Activated gamma-delta T cell treated with anti-CD3 and anti-CD28 coated beads, Interleukin-2, amount 50 U/mL, for 16 hours (primary cell): ENCODE data around the gene COMT.
A peak's percentile ranks its signal among the peaks of the same experiment; 100 is the strongest.

ENCODE experiments used
- DNase-seq: peaks from one replicate; pipeline ENCODE4 v3.0.0-alpha.2; 2020; ENCODE audit warnings: low read depth

The COMT gene

DNA sequence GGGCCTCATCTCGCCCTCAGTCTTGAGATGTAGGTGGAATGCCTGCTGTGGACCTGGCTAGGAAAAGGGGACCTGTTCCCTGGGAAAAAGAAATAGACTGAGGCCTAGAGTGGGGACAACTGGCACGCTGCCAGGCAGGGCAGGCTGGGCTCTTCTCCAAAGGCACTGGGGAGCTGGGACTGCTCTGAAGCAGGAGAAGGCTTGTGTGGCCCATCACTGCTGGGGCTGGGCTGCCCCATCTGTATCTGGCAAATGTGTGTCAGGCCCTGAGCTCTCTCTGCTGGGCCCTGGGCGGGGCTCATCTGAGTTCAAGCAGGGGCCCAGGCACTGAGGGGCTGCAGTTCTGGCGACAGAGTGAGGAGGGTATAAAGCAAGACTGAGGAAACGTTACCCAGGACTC is 42.2 kb downstream of the COMT start:
- DNase-seq = no peak

- no peak for DNase-seq
Observed at GRCh38 chr22:19984201-19984753, 42.7 kb downstream of the COMT start.

DNA sequence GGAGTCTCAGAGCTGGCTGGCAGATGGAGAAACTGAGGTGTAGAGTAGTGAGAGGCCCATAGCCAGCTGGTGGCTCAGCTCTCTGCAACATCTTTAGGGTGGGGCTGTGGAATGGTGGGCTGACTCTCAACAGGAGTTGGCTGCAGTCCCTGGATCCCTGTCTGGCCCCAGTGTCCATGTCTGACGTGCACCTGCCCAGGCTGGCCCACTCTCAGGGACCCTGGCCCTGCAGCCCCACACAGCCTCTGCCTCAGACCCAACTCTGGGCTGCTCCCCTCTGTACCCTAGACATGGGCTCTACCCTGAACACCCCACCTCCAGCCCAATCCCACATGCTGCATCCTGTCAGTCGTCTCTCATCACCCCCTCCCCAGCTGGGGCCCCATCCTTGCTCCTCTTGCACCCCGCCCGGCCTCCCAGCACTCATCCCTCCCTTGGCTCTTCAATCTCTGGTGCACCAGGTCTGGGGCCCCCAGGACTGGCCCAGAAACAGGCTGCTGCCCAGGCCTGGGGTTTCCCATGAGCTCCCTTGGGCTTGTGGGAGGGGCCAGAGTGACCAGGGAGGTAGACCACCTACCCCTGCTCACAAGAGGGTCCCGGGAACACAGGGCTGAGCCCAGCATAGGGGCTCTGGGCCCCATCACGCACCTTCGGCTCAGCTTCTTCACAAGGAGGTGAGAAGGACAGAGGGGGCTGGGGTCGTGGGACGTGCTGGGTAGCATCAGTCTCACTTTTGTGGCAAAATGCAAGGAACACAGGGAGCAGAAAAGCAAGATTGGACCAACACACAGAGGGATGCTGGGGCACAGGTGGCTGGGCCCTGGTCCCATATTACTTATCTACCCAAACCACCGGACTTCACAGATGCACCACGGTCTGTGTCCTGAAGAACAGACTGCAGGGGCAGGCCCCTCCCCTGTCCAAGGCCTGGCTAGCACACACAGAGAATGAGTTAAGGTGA is 43.6 kb downstream of the COMT start:
- no peak for DNase-seq

DNA sequence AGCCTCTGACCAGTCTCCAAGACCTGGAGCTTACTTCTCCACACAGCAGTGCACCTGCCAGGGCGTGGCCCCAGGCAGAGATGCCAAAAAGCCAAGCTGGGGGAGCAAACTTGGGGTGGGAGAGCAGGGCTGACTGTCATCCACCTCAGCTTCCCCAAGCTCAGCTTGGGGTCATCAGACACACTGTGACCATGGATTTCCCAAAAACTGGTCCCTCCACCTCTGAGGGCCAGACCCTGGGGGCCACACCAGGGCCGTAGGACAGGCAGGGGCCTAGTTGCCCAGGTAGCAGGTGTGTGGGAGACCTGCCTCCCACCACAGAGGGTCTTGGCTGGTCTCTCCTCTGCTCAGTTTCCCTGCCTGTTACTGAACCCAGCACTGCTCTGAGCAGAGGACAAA is 44.4 kb downstream of the COMT start:
- DNase-seq = no peak

GRCh38 chr22:19986410-19987341 is 45.1 kb downstream of the COMT start:
- DNase-seq = peak; percentile 28

DNA sequence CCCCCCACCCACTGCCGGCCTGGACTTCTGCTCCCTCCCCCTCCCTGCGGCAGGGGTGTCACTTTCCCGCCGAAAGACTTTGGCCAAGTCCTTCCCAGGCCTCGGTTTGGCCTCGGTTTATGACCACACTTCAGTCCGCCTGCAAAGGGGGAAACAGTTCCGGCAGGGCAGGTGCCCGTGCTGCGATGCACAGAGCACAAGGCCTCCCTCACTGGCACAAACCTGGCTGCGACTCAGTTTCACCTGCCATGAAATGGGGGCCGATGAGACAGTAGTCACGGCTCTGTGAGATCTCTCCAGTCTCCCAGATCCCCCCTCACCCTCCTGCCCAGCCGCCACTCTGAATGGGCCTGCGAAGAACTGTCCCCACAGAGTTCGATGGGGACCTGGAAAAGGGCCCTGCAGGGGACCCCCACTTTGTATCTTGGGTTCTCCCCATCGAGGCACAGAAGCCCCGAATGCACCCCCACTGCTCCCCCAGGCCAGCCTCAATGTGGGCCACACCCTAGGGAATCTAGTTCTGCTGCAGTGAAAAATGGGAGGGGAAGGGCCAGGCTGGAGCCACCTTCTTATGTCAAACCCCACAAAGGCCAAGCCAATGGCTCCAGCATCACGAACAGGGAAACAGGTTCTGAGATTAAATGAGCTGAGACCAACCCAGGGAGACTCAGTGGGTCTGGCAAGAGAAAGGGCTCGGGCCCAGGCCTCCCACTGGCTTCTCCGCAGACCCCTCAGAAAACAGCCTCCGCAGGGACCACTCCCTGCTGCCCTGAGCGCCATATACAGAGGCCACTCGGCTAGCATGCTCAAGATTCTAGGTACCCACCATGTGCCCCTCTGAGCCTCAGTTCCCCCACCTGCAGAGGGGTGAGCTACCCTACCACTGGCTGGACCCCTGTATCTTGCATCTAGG is 46.1 kb downstream of the COMT start:
- no peak for DNase-seq

DNA sequence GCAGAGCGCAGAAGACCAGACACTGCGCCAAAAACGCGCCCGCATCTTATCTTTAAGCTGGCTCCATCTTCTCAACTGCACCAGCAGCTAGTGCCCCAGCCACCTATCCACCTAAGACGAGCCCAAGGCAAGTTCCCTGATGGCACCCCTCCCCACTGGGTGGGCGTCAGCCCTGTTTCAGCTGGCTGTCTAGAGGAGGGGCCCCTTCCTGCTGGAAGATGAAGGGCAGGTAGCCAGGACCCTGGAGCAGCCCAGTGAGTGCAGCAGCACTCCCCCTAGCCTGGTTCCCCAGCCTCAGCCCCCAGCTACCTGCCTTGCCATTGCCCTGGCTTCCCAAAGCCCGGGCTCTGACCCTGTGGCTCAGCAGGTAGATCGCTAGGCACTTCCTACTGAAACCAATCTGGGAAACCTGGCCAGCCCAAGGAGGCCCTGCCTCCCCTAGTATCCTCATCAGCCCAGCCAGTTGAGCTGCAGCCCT is 46.8 kb downstream of the COMT start:
- no peak for DNase-seq

GRCh38 chr22:19988965-19989724 is 47.6 kb downstream of the COMT start:
- no peak for DNase-seq

GRCh38 chr22:19989725-19990067 is 48.1 kb downstream of the COMT start:
- DNase-seq = no peak

- DNase-seq = no peak
Observed at GRCh38 chr22:19990188-19990587, 48.6 kb downstream of the COMT start.

DNA sequence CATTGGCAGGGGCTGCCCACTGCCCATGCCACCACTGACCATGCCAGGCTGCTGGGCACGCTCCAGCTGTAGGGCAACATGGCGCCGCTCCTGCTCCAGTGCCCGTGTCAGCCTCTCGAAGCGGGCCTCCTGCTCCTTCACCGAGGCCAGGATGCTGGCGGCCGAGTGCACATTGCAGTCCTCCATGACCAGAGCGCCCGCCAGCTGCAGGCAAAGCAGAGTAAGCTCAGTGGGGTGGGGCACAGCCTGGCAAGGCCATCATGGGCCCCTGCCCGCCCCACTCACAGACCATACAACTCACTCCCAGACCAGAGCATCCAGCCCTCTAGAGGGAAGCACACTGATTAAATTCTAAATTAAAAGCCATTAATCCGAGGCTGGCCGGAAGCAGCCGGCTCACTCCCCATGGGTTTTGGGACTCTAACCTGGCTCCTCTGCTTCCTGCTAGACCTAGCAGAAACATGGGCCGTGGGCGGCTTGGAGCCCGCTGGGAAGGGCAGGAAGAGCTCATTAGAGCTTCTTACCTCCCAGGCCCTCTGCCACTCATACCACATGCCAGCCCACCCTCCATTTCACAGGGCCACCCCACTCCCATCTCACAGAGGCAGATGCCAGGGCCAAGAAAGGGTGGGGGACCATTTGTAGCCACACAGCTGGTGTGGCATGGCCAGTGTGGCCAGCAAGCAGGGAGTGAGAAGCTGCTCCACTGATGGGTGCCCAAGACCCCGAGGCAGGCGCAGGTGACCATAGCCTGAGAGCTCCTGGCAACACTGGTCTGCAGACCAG is 49.2 kb downstream of the COMT start:
- no peak for DNase-seq

GRCh38 chr22:19991395-19991644 is 49.7 kb downstream of the COMT start:
- no peak for DNase-seq

- DNase-seq = no peak
Observed at GRCh38 chr22:19991645-19992451, 50.3 kb downstream of the COMT start.

GRCh38 chr22:19992481-19992911 is 50.9 kb downstream of the COMT start:
- DNase-seq = no peak

- no peak for DNase-seq
Observed at GRCh38 chr22:19992921-19993355, 51.4 kb downstream of the COMT start.

- no peak for DNase-seq
Observed at GRCh38 chr22:19993926-19994325, 52.4 kb downstream of the COMT start.

DNA sequence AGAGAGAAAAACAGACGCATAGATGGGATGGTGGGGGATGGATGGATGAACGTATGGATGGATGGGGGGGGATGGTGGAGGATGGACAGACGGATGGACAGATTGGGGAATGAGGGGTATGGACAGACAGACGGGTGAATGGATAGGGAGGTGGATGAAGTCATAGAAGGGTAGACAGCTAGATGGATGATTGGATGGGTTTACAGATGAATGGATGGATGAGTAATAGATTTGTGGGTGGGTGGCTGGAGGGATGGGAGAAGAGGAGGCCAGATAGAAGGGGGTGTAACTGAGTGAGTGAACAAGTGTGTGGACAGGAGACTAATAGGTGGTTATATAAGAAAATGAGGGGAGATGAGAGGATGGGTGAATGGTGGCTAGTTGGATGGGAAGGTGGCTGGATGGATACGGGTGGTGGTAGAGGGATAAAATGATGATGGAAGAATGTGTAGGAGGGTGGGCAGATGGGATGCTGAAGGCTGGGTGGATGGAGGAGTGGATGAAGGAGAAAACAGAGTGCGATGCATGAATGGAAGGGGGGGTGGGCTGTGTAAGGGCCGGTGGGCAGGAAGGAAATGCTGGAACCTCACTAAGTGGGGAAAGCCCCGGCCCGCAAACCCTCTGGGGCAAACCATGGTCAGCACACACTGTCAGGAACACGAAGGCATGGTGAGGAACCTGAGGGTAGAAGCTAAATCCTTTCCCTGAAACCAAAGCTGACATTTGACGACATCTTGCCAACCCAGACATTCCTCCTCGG is 53.5 kb downstream of the COMT start:
- no peak for DNase-seq

DNA sequence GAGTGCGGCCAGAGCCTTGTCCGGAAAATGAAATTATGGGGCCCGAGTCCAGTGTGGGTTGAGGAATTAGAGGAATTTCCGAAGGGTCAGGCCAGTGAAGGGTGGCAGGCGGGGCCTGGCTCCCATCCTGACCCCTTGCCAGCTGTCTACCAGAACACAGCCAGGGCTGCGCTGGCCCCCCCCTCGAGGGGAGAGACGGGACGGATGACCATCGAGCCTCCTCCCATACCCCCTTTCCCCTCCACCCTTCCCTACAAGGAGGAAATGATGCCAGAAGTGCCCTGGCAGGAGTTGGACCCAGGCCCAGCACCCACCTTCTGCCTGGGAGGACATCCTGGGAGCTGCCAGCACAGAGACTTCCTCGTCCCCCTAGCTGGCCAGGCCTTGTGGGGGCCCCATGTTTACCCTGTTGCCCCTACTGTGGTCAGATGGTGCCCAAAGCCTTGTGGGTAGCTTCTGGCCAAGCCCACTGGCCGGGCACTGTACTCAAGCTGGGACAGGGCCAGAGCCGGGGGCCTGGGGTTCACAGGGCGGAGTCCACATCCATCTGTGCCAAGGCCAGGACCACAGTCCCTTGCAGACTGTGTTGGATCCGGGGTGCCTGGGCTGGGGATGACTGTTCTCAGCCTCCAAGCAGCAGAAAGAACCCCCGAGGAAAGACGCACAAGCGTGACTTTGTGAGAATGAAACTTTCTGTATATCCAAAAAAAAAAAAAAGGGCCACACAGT is 54.2 kb downstream of the COMT start:
- DNase-seq = no peak
